SW480 (cell line): ENCODE results near the gene KREMEN1.

ENCODE experiments used
- DNase-seq: peaks from one replicate; pipeline ENCODE4 v3.0.0-alpha.2; 2016; ENCODE audit warnings: low spot score

Gene KREMEN1

DNA sequence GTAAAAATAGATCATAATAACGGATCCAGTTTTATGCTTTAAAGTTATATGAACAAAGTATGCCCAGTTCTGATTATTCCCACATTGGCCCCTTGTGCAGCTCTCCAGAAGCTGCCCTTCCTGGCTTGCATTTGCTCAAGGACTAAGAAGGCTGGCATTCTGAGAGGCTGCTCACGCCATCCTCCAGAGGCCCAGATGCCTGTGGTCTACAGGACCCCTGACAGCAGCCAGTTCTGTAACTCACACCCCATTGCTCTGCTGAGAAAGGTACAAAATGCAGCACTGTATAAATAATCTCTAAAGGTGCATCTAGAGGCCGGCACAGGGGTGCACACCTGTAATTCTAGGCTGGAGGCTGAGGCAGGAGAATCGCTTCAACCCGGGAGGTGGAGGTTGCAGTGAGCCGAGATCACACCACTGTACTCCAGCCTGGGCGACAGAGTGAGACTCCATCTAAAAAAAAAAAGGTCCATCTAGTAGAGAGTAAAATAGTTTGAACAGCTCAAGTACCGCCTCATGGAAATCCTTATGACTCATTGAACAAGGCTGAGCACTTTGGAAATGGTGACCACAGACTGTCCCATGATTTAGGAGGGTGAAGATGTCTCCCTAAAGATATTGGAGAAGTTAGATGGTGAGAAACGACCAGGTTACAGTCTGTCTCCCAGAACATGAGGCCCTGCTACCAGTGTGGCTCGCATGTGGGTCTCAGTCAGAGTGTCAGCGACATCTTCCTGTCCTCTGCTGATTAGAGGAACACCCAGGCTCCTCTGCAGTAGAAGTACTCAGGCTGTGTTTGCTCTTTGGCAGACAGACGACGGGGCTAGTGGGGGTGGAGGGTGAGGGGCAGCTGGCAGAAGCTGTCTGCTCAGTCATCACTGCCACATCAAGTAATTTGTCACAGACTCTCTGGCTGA is 56.3 kb downstream of the KREMEN1 start:
- no peak for DNase-seq

DNA sequence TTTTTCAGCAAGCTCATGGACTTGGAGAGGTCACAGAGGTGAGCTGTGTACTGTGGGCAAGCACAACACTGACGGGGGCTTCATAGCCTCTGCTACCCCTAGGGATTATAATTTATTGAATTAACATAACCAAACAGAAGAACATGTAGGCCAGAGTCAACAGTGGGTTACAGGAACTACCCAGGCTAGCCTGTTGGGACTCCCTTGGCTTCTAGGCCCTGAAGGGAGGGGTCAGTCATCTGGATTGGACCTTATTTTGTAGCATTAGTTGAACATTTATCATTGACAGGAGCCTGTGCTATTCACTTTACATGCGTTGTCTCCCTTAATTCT is 56.9 kb downstream of the KREMEN1 start:
- DNase-seq = no peak

DNA sequence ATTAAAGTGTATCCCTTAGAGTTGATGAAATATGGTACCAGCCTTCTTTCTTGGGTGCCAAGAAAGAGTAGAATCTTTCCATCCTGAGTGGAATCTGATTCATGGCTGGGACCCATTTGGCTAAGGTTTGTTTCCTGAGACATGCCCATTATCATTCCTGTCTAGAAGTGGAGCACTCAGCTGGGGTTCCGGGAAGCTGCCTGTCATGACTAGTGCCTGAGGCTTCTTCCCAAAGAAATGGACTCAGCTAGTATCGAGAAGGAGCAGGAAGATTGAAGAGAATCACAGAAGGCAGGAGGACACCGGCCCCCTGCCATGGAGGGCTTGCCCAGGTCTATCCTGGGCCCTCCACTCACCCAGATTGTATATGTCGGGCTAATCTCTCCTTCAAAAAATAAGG is 57.6 kb downstream of the KREMEN1 start:
- no peak for DNase-seq

DNA sequence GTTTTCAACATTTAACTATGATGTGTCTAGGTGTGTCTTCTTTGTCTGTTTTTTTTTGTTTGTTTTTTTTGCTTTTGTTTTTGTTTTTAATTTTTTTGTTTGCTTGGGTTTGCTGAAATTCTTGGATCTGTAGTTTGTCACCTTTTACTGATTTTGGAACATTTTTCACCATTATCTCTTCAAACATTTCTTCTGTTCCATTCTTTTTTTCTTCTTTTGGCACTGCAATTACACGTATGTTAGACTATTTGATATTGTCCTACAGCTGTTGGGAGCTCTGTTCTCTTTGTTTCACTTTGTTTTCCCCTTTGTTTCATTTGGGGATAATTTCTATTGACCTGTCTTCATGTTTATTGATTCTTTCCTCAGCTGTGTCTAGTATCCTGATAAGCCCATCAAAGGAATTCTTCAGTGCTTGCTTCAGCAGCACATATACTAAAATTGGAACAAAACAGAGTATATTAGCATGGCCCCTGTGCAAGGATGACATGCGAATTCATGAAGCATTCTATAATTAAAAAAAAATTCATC is 60.8 kb downstream of the KREMEN1 start:
- no peak for DNase-seq

DNA sequence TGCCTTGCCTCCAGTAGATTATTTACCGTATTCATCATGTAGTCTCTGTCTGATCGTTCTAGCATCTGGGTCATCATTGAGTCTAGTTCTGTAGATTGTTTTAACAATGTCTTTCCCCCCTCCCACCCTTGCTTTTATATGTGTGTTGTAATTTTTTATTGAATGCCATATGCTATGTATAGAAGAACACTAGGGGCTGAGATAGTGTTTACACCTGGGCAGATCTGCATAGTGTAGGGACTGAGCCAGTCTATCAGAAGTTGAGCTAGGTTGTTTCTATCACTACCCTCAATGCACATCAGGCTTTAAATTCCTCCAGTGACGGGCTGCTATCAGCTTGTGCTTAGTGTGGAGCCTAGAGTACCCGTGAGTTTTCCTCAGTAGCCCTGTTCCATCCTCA is 61.6 kb downstream of the KREMEN1 start:
- DNase-seq = no peak

DNA sequence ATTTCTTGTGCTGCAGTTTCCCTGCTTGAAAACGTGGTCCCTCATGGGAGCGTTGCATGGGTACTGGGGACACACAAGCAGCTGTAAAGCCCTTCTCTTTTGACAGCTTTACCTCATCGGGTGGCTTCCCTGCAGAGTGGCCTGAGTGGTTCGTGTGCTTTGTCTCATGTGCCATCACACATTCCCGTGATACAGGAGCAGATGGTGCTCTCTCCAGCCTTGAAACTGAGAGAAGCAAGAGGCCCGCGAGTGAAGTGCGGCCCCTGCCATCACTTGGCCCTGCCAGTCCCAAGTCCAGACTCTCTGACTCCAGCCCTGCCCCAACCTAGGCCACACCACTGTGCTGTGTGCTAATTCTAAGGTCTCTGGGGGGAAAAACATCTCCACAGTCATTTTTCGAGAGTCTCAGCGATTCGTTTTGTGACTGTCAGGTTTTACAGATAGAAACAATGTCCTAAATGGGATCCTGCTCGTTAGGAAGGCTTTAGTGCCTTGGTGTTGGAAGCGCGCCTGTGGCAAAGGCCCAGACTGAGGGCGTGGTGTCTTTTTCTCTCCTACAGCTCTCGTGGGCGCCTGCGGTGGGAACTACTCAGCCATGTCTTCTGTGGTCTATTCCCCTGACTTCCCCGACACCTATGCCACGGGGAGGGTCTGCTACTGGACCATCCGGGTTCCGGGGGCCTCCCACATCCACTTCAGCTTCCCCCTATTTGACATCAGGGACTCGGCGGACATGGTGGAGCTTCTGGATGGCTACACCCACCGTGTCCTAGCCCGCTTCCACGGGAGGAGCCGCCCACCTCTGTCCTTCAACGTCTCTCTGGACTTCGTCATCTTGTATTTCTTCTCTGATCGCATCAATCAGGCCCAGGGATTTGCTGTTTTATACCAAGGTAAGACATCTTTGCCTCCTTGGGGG is 64.2 kb downstream of the KREMEN1 start:
- DNase-seq = no peak

DNA sequence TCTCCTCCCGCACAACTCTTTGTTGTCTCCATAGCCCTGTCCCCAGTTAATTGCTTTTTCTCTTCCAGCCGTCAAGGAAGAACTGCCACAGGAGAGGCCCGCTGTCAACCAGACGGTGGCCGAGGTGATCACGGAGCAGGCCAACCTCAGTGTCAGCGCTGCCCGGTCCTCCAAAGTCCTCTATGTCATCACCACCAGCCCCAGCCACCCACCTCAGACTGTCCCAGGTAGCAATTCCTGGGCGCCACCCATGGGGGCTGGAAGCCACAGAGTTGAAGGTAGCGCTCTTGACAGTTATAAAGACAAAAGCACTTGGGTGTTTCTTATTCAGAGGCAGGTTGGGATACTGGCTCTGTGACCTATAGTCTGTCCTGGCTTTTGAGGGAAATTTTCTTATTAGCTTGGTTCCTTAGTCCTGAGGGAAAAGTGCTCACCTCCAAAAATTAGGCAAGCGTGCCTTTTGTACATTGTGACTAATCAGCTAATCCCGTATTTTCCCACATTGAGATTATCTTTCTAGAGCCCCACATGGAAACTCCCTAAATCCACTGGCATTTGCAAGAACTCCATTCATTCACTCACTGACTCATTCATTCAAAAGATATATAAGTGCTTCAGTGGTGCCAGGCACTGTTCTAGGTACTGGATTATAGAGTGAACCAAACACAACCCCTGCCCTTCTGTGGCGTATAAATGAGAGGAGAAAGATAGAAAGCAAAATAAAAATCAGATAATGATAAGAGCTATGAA is 65.9 kb downstream of the KREMEN1 start:
- no peak for DNase-seq

DNA sequence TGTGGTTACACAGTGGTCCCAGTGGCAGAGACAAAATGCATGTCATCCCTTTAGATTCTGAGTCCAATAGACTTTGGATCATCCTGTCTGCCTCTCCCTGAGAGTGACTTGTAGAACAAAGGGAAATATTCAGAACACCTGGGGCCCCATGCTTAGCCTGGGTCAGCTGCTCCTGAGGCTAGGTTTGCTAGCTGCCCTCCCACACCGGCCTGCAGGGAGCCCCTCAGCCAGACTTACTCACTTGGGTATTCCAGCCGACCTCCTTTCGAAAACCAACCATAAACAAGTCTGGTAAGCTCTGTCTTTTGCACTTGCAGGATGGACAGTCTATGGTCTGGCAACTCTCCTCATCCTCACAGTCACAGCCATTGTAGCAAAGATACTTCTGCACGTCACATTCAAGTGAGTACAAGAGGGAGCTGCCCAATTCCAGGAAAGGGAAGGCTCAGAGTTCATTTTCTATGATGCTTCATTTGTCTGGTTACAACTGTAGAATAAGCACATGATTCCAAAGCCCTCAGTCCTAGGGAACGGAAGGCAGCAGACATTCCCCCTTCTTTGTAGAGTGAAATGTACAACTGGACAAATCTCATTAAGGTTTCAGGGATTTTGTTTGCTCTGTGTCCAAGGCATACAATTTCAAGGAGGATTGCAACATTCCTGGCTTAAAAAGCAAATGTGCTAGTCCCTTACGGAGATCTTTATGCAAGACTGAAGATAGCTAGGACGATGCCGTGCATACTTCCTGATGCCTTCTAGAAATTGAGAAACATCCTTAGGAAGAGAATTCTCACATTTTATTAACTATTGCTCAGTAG is 67.3 kb downstream of the KREMEN1 start:
- no peak for DNase-seq

DNA sequence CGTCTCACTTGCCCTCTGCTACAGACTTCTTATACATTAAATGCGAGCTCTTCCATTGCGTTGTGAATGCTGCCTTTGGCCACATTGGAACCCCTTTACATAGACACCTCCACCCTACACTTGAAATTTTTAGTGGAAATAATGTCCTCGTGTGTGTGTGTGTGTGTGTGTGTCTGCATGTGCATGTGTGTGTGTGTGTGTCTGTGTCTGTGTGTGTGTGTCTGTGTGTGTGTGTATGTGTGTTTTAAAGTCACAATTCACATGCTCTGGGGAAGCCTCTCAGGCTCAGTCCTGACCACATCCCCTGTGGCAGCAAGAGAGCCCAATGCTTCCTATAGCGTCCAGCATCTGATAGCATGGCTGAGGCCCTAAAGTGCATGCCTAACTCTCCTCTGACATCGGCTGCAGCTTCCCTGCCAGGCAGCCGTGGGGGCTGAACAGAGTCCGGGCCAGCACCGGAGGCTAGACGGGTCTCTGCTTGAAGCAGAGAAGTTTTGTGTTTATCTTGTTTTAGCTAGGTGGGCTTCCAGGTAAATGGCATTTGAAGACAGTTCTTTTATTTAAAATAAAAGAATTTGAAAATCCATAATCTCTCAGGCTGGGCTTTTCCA is 68.3 kb downstream of the KREMEN1 start:
- DNase-seq = no peak

DNA sequence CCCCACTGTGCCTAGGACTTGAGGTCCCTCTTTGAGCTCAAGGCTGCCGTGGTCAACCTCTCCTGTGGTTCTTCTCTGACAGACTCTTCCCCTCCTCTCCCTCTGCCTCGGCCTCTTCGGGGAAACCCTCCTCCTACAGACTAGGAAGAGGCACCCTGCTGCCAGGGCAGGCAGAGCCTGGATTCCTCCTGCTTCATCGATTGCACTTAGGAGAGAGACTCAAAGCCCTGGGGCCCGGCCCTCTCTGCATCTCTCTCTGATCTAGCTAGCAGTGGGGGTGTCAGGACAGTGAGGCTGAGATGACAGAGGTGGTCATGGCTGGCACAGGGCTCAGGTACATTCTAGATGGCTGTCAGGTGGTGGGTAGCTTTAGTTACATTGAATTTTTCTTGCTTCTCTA is 69.3 kb downstream of the KREMEN1 start:
- DNase-seq = no peak

DNA sequence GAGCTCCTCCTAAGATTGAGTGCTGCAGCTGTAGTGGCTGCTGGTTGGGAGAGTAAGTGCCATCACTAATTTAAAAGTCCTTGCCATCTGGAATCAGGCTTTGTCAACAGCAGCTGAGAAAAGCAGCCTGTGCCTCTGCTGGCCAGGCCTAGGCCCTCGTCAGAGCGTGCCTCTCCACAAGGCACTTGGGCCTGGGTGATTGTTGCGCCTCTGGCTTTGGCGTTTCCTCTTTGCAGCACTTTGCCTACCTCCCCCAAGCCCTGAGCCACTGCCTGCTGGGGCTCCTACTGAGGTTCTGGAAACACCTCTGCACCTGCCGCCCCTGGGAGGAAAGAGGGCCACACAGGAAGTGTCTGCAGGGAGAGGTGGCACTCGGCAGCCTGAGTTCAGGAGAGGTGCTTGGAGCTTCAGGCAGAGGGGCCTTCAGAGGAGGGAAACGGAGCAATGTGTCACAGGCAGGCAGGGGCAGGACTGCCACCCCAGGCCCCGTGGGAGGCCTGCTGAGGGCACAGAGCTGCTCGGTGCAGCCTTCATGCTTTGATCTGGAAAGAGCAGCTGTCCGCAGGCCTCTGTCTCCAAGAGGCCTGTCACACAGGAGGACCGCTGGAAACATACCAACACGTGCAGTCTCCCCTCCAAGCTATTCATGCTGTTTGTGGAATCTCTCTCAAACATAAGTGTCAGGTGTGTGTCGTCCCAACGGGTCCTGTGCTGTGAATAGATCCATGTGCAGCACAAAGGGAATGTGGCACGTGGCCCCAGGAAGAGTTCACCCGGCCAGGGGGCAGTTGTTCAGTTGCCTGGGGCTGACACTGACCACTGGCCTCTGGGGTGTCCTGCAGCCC is 71.3 kb downstream of the KREMEN1 start:
- no peak for DNase-seq

DNA sequence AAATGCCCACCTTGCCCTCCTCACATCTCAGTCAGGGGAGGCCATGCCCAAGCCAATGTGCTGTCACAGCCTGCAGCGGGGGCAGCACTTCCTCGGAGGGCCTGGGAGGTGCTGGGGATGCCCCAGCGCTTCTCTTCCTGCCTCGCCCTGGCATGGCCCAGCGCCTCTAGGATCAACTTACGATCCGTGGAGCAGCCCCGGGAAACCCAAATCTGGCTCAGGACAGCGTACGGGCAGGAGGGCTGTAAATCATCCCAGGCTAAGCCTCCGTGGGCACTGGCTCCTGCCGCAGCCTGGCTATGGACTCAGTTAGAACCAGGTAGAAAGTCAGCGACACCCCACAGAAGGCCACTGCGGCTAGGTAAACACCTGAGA is 71.9 kb downstream of the KREMEN1 start:
- DNase-seq = no peak

DNA sequence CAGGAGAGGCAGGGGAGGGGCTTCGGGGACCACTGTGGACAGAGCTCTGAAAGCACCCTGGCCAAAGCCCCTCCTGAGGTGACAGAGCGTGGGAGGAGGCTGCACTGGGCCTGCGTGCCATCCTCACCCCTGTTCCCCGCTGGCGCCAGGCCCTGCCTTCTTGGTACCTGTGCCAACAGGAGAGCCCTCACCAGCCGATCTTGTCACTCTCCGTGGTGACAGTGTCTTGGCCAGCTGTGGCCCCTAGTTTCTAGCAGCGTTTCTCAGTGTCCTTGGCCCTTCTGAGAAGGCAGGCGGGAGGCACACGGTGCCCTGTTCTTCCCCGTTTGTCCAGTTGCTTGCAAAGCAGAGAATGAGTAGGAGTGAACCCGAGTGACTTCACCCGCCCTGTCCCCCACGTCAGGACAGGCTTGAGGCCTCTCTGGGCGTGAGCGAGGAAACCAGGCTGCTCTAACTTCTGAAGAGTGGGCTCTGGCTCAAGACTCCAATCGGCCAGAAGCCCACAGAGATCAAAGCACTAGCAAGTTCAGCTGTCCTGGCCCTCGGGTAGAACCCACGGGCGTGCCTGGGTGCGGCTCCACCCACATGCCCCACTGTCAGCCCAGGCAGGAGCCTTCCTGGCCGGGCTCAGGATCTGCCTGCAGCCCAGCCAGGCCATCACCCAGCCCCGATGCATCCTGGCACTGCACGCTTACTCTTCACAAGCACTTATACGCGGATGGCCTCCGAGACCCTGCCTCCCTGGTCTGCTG is 72.7 kb downstream of the KREMEN1 start:
- DNase-seq = peak; percentile 31

DNA sequence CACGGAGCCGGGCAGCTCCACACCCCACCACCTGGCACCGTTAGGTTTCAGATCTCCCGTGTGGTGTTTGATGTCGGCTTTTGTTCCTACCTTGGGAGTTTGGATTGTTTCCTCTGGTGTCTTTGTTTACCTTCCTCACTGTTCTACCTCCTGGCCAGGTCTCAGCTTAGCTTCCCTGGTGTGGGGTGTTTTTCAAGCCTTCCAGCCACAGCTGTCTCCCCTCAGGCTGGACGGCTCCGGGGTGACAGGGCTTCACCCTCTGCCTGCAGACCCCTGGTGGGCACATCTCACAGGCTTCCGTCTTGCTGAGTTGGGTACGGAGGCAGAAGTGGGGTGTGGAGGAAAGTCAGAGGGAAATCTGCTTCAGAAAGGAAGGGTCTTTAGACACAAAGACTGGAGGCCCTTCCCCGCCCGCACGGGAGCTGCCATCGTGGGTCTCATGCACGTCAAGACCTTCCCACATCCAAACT is 73.3 kb downstream of the KREMEN1 start:
- no peak for DNase-seq

DNA sequence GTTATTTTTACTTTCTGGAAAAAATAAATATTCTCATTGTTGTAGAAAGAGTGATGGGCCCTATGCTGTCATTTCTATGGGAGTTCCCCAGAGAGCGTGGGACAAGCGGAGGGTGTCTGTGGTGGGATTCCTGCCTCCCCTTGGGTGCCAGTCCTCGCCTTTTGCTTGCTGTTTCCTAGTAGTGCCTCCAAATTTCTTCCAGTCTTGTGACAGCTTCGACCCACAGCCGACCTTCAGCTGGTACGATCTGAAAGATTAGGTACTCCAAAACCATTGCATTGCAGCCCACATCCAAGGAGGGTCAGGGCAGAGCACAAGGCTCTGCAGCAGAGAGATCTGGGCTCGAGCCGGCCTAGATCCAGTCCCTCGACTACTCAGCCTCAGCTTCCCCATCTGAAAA is 73.9 kb downstream of the KREMEN1 start:
- DNase-seq = no peak

DNA sequence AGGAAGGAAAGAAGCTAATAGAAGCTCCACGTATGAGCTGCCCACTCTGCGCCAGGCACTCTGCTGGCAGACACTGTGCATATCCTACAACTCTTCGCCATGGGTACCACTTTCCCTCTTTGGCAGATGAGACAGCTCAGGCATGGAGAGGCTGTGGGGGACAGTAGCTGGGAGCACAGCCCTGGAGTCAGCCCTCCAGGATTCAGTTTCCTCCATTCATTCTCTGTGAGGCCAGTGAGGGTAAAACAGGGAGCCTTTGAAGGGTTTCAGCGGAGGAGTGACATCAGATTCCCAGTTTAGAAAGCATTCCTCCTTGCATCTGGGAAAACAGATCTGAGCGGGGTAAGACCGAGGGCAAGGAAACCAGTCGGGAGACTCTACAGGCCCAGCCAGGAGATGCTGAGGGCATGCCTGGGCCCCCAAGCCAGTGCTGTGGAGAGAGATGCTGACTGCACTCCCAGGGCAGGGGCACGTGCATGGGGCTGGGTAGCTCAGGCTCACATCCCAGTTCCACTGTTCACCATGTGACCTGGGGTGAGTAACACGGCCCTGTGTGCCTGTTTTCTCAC is 74.6 kb downstream of the KREMEN1 start:
- no peak for DNase-seq

DNA sequence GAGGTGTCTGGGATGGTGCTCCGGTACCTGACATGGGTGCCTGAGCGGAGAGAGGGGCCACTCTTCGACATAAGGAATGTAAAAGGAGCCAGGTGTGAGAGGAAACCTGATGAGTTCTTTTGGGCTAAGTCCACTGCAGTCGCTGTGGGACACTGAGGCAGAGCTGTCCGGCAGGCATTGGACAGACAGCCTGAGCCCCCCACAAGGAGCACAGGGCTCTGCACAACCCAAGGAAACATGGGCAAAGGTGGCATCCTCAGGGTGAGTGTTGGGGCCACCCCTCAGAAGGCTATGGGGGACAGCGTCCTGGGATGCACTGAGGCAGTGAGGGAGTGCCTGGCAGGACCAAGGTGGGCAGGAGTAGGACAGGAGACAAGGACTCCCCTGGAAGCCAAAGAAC is 75.2 kb downstream of the KREMEN1 start:
- DNase-seq = no peak

DNA sequence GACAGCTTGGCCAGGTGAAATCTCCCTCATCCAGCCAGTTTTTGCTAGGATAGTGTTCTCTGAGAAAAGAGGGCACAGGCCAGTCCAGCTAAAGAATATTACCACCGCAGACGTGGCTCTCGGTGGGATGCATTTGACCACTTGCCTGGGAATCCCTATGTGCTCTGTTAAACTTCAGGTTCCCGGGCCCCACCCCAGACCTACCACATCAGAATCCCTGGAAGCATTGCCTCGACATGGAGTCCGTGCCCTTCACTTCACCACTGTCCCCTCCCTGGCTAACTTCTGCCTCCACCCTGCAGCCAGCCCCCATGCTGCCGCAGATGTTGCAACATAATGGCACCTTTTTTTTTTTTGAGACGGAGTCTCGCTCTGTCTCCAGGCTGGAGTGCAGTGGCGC is 76.0 kb downstream of the KREMEN1 start:
- no peak for DNase-seq
